ENCODE results near the gene TMEM131L.
"Not testable (repeated sequence)": the region's sequence is repeated elsewhere in the genome, so short reads cannot be mapped to it uniquely, and the experiment has no call there.

DNA sequence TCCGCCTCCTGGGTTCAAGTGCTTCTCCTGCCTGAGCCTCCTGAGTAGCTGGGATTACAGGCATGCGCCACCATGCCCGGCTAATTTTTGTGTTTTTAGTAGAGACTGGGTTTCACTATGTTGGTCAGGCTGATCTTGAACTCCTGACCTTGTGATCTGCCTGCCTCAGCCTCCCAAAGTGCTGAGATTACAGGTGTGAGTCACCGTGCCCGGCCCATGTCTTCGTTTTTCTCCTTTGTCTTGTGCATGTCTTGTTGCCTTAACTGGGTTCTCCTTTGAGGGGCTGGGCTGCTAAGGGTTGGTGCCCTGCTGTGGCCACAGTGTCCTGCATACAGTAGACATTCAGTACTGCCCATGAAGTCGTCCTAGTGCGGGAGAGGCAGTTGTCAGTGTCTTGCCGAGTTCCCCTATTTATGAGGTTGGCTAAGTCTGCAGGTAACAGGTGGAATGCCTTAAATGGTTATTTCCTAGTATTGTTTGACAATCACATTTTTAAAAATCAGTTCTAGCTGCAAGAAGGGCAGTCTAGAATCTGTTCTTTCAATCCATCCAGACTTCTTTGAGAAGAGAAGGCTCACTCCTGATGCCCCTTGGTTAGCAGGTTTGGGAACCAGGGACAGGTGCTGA is 5.0 kb downstream of the TMEM131L start:
- TF ChIP-seq, protein P1, sequence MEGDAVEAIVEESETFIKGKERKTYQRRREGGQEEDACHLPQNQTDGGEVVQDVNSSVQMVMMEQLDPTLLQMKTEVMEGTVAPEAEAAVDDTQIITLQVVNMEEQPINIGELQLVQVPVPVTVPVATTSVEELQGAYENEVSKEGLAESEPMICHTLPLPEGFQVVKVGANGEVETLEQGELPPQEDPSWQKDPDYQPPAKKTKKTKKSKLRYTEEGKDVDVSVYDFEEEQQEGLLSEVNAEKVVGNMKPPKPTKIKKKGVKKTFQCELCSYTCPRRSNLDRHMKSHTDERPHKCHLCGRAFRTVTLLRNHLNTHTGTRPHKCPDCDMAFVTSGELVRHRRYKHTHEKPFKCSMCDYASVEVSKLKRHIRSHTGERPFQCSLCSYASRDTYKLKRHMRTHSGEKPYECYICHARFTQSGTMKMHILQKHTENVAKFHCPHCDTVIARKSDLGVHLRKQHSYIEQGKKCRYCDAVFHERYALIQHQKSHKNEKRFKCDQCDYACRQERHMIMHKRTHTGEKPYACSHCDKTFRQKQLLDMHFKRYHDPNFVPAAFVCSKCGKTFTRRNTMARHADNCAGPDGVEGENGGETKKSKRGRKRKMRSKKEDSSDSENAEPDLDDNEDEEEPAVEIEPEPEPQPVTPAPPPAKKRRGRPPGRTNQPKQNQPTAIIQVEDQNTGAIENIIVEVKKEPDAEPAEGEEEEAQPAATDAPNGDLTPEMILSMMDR (IDR thresholded peaks at IDR 0.05): not testable (repeated sequence)
- TF ChIP-seq EP300 (IDR thresholded peaks at IDR 0.05): not testable (repeated sequence)
